GM12801 (cell line): Measurements from ENCODE around the gene CTNNA3.

ENCODE experiments used
- TF ChIP-seq, protein P1 (sequence below): IDR thresholded peaks from one replicate; pipeline ENCODE4 v1.5.1; 2011; ENCODE audit warnings: control low read depth; ENCODE audit not compliant: insufficient read length; ENCODE audit errors: extremely low read depth

CTNNA3 gene

DNA sequence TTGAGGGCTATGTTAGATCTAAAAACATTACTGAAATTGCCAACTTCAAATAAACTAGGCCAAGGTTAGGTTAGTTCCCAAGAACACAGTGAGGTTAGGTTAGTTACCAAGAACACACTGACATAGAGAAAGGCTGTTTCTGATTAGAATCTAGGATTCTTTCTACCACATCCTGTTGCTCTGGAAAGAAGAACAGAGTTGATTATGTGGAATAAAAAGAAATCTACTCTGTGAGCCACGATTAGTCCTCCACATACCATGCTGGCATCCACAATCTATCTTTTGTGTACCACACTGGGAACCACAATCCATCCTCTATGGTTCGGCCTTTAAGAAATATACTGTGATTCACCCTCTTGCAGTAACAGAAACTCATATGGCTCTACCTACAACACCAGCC is 678.8 kb downstream of the CTNNA3 start:
- TF ChIP-seq, protein P1, sequence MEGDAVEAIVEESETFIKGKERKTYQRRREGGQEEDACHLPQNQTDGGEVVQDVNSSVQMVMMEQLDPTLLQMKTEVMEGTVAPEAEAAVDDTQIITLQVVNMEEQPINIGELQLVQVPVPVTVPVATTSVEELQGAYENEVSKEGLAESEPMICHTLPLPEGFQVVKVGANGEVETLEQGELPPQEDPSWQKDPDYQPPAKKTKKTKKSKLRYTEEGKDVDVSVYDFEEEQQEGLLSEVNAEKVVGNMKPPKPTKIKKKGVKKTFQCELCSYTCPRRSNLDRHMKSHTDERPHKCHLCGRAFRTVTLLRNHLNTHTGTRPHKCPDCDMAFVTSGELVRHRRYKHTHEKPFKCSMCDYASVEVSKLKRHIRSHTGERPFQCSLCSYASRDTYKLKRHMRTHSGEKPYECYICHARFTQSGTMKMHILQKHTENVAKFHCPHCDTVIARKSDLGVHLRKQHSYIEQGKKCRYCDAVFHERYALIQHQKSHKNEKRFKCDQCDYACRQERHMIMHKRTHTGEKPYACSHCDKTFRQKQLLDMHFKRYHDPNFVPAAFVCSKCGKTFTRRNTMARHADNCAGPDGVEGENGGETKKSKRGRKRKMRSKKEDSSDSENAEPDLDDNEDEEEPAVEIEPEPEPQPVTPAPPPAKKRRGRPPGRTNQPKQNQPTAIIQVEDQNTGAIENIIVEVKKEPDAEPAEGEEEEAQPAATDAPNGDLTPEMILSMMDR, result no peak

DNA sequence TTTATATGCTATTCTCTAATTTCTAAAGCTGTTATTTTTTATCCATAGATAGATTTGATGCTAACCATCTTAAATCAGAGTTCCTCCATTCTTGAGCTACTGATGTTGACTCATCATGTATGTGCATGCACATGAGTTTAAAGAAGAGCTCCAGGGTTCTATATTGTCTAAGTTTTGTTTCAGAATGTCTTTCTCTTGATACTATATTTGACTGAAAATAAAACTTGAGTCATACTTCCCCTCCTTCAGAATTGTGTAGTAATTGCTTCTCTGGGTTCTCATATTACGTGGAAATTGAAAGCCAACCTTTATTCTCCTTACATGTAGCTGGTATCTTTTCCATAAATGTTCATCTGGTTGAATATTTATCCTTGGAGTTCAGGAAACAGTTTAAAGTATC is 680.8 kb downstream of the CTNNA3 start:
- TF ChIP-seq, protein P1, result no peak

DNA sequence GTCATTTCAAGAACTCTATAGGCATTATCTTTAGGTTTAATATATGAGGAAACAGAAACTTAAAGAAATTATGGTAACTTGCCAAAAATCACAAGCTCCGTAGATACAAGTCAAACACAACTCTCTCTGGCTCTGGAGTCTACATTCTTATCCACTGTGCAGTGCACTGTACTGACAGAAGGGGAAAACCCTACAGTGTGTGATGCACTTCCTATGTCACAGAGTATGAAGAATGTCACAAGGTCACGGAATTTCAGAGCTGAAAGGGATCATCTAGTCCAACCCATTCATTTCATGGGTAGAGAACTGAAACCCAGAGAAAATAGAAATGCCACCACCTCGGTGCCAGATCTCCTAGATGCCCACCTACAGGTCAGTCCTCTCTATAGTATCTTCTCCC is 684.0 kb downstream of the CTNNA3 start:
- TF ChIP-seq, protein P1, result no peak

DNA sequence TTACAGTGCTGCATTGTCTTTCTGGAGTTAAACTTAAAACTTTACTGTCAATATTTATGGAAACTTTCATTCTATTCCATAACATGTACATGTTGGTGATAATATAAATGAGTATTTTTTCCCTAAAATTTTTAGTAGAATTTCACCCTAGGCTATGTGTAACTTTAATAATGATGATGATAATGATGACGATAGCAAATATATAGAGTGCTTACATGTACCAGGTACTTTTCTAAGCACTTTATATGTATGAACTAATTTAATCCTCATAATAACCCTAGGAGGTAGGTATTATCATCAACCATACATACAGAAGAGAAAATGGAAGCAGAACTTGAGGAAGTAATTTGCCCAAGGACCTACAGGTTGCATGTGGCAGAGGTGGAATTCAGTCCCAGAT is 684.5 kb downstream of the CTNNA3 start:
- TF ChIP-seq, protein P1, result no peak

DNA sequence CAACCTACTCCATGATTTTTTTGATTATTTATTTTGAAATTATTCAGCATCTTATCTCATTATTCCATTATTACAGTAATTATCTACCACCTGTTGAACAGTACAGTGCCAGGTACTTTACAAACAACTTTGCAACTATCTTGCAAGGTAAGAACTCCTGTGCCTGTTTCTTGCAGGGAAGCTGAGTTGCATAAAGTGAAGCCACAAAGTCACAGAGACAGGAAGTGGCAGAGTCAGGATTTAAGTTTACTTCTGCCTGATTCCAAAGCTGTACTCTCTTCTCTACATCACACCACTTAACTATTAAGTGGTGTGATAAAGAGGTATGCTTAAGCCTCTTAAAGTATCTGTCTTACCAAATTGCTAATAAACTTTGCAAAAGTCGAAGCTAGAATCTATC is 690.0 kb downstream of the CTNNA3 start:
- TF ChIP-seq, protein P1, result no peak

DNA sequence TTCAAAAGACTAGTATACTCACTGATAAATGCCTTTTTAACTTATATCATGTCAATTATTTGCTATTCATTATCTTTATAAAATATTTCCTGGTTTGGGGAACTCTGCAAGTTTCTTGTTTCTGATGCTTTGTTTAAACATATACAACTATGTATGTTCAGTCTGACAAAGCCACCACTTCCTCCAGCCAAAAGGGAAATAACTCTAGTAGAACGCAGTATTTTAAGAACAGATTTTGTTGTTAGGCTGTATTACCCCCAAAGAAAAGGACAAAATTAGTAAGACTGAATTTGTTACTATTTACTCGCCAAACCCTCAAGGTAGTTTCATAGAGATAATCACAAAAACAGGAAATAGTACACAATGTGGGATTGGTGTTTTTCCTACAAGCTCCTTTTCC is 691.3 kb downstream of the CTNNA3 start:
- TF ChIP-seq, protein P1, result no peak

DNA sequence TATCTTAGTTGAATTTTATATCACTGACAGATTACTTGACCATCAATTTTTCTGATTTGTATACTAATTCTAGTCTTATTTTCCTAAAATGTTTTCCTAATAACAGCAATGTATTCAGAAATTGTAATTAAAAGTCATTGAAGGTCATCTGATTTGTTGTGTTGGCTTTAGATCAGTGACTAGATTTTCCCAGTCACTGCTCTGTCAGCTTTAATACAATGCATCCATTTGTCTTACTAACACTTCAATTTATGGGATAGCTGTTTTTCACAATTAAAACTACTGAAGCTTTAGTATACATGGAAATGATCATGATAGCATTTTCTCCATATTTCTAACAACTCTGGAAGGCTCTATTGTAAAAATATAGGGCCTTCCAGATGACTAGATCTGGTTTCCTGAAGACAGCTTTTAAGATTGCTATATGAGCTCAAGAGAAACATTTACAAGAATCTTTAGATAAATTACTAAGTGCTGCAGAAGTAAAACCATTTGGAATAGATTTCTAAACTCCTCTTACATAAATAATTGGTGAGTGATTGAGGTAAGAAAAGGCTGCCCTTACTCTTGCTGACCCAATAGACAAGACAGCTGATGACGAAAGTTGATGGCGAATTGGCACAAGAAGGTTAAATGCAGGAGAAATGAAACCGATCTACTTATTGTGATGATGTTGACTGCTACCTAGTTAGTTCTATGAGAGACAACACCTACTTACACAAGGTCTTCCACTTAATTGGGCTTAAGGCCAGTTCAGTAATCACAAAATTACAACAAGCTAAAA is 696.0 kb downstream of the CTNNA3 start:
- TF ChIP-seq, protein P1, result no peak
